ENCODE results near the gene LRP5. TPM values are rescaled to one million over a fixed set of nuclear protein-coding genes. Genes with fewer than 3 reads are reported as not detected.
"Not testable (repeated sequence)": the region's sequence is repeated elsewhere in the genome, so short reads cannot be mapped to it uniquely, and the experiment has no call there.

LRP5 gene
- total and polyA plus RNA-seq, 7 donors: 18.0 to 63.1 (median 28.9) TPM

DNA sequence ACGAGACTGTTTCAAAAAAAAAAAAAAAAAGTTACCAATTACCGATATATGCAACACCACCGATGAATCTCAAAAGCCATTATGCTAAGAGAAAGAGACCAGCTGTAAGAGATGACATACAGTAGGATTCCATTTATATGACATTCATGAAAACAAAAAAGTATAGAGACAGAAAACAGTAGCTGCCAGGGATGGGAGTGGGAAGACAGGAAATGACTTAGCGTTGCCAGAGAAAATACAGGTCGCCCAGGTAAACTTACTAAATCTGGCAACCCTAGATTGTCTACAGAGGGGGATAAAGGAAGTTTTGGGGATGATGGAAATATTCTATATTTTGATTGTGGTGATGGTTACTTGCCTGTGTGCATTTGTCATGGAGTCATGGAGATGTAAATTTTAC lies 32.7 kb upstream of the LRP5 start:
- Histone ChIP-seq H3K4me3 (no peak overlapping the region), H3K4me1 (no peaks in the 10 kb centered on the region), H3K27ac (no peak overlapping the region), H3K27me3 (no peaks in the 10 kb centered on the region), H3K9me3 (no peaks in the 10 kb centered on the region), H3K36me3 (no peaks in the 10 kb centered on the region)
- WGBS, 2 donors: 73 to 83% methylated on average over 5 of the region's 5 CpGs
- DNase-seq: no peak
- intact Hi-C loops (cut with DNase I): no loop called here
- TF ChIP-seq POLR2AphosphoS5 (IDR thresholded peaks at IDR 0.05): no peak
- TF ChIP-seq EP300 (IDR thresholded peaks at IDR 0.05): no peak
- TF ChIP-seq, protein P1, sequence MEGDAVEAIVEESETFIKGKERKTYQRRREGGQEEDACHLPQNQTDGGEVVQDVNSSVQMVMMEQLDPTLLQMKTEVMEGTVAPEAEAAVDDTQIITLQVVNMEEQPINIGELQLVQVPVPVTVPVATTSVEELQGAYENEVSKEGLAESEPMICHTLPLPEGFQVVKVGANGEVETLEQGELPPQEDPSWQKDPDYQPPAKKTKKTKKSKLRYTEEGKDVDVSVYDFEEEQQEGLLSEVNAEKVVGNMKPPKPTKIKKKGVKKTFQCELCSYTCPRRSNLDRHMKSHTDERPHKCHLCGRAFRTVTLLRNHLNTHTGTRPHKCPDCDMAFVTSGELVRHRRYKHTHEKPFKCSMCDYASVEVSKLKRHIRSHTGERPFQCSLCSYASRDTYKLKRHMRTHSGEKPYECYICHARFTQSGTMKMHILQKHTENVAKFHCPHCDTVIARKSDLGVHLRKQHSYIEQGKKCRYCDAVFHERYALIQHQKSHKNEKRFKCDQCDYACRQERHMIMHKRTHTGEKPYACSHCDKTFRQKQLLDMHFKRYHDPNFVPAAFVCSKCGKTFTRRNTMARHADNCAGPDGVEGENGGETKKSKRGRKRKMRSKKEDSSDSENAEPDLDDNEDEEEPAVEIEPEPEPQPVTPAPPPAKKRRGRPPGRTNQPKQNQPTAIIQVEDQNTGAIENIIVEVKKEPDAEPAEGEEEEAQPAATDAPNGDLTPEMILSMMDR (IDR thresholded peaks at IDR 0.05): no peak
- TF ChIP-seq POLR2A (IDR thresholded peaks at IDR 0.05): no peak

DNA sequence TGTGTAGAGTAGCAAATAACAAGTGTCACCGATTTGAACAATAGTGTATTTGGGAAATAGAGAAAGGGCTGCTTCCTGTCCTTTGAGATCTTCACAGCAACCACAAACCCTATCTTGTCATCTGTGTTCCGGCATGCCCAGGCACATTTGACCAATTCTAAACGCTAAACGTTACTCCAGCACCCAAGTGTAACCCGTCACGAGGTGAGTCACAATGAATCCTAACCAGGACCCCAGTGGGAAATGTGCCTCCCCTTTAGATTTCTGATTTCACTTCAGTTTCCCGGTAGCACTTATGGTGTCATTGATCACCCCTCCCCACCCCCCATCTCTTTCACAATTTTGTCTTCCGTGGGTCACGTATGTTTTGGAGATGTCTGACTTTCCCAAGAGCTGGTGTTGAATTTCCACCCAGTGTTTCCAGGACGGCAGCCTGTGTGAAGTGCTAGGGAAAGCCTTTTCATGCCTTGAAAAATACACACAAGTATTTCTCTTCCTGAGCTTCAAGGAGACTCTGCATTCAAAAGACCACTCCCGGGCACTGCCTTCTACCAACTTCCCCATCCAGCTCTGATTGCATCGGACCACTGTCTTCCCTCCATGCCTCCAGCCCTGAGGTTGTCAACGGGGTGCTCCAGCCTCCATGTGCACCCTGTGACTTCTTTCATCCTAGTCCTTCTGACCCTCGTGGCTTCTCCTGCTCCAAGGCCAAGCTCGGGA lies 30.1 kb upstream of the LRP5 start:
- Histone ChIP-seq H3K27me3 (no peaks in the 10 kb centered on the region), H3K36me3 (no peaks in the 10 kb centered on the region), H3K4me1 (no peaks in the 10 kb centered on the region), H3K4me3 (no peak overlapping the region), H3K27ac (no peak overlapping the region), H3K9me3 (no peaks in the 10 kb centered on the region)
- no peak for TF ChIP-seq POLR2A (IDR thresholded peaks at IDR 0.05)
- no peak for TF ChIP-seq EP300 (IDR thresholded peaks at IDR 0.05)
- no peak for TF ChIP-seq POLR2AphosphoS5 (IDR thresholded peaks at IDR 0.05)
- TF ChIP-seq, protein P1 (IDR thresholded peaks at IDR 0.05): no peak
- 48 to 75% methylated on average over 15 of the region's 15 CpGs for WGBS, 2 donors
- intact Hi-C loops (cut with DNase I): no loop called here
- DNase-seq: no peak

GRCh38 chr11:68282861-68283230 lies 29.5 kb upstream of the LRP5 start:
- intact Hi-C loops (cut with DNase I): no loop called here
- Histone ChIP-seq H3K36me3 (no peaks in the 10 kb centered on the region), H3K27ac (no peak overlapping the region), H3K9me3 (no peaks in the 10 kb centered on the region), H3K4me1 (no peaks in the 10 kb centered on the region), H3K27me3 (no peaks in the 10 kb centered on the region), H3K4me3 (no peak overlapping the region)
- WGBS, 2 donors: 92 to 94% methylated on average over 14 of the region's 14 CpGs
- no peak for DNase-seq
- TF ChIP-seq POLR2AphosphoS5 (IDR thresholded peaks at IDR 0.05) (no peak), POLR2A (IDR thresholded peaks at IDR 0.05) (no peak), EP300 (IDR thresholded peaks at IDR 0.05) (no peak)
- TF ChIP-seq, protein P1 (IDR thresholded peaks at IDR 0.05): no peak

GRCh38 chr11:68284588-68284987 lies 27.8 kb upstream of the LRP5 start:
- WGBS, 2 donors: 94 to 96% methylated on average over 3 of the region's 3 CpGs
- H3K36me3 ChIP-seq; DNase-seq; H3K4me1 ChIP-seq; H3K27ac ChIP-seq; H3K4me3 ChIP-seq; H3K9me3 ChIP-seq; H3K27me3 ChIP-seq; intact Hi-C loops (cut with DNase I): not testable (repeated sequence)

DNA sequence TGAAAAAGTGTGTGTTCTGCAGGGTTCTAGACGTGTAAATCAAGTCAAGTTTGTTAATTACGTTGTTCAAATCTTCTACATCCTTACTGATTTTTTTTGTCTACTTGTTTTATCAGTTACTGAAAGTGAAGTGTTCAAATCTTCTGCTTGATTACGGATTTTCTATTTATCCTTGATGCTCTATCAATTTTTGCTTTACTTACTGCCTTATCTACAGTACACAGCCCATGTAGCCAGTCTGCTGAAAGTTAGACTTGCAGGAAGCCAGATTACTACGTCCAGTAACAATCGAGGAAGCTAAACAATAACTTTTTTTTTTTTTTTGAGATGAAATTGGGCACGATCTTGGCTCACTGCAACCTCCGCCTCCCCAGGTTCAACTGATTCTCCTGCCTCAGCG lies 25.0 kb upstream of the LRP5 start:
- no peaks in the 10 kb centered on the region for H3K27me3 ChIP-seq
- no peak overlapping the region for H3K27ac ChIP-seq
- no peaks in the 10 kb centered on the region for H3K9me3 ChIP-seq
- H3K4me1 ChIP-seq: no peaks in the 10 kb centered on the region
- intact Hi-C loops (cut with DNase I): no loop called here
- no peak overlapping the region for H3K4me3 ChIP-seq
- TF ChIP-seq POLR2AphosphoS5 (IDR thresholded peaks at IDR 0.05) (no peak), EP300 (IDR thresholded peaks at IDR 0.05) (no peak), POLR2A (IDR thresholded peaks at IDR 0.05) (no peak)
- TF ChIP-seq, protein P1 (IDR thresholded peaks at IDR 0.05): no peak
- DNase-seq: no peak
- 80 to 86% methylated on average over 8 of the region's 8 CpGs for WGBS, 2 donors
- H3K36me3 ChIP-seq: no peaks in the 10 kb centered on the region
